Measurements from ENCODE around the gene PRDM16.

PRDM16 gene

GRCh38 chr1:3170561-3171453, 101.8 kb downstream of the PRDM16 start:
- no peak for DNase-seq

DNA sequence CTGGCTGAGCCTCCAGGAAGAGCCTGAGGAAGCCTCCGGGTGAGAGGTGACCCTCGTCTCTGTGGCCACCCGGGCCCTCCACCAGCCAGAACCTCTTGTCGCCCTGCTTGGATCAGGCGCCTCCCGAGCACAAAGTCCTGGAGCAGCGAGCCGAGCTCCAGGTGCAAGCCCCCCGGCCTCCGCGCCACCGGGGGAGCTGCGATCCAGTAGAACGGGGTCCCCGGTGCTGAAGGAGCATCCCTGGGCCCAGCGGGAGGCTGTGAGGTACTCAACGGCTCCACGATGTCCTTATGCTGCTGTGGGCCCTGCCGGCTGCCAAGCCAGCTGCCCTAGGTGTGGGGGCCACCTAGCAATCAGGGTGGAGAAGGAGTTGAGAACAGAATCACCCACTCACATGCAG, 102.8 kb downstream of the PRDM16 start:
- DNase-seq = no peak

GRCh38 chr1:3172431-3173380, 103.7 kb downstream of the PRDM16 start:
- DNase-seq = no peak

DNA sequence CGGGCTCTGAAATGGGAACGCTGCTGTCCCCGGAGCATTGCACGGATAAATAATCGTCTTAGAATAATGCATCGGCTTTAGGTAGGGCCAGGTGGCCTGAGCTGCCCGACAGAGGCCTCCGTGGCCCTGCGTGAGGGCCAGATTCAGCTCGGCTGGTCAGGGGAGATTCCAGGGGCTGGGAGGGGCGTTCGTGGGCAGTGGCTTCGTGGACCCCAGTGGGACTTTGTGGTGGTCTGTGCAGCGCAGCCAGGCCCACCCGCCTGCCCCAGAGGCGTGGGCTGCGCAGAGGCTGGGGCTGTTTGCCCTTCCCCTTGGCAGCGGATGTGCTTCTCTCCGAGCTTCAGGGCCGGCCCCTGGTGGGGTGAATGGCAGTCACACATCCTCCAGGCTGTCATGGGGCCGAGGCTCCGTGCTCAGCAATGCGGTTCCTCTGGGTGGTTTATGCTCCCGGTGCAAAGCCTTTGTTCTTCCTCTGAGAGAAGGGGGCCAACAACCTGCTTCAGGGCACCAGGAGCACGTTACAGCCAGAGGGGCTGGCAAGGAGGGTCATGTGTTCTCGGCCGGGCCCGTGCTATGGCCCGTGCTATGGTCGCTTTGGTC, 104.5 kb downstream of the PRDM16 start:
- DNase-seq = no peak

GRCh38 chr1:3174487-3175247, 105.7 kb downstream of the PRDM16 start:
- no peak for DNase-seq

DNA sequence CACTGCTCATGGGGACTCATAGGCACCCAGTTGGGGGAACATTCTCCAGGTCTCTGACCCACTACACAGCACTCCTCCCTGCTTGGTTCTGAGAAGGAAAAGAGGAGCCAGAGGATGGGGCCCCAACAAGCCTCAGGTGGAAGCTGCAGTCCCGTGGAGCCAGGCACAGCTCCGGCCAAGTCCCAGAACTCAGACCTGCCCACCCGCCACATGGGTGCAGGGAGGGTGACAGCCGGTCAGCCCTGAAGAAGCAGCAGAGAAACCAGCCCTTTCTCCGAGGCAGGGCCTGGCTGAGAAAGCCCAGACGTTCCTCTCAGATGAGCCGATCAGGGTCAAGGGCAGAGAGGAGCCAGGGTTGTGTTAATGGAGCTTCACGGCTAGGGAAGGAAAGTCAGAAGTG, 106.5 kb downstream of the PRDM16 start:
- no peak for DNase-seq

GRCh38 chr1:3176028-3176427, 107.0 kb downstream of the PRDM16 start:
- DNase-seq = no peak

DNA sequence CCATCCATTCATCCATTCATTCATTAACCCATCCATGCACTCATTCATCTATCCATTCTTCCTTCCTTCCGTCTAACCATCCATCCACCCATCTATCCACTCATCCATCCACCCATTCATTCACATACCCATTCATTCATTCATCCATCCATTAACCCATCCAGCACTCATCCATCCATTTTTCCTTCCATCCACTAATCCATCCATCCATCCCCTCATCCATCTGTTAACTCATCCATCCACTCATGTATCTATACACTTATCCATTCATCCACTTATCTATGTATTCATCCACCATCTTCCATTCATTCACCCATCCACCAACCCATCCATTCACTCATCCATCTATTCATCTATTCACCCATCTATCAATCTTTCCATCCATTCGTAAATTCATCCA, 107.8 kb downstream of the PRDM16 start:
- no peak for DNase-seq

DNA sequence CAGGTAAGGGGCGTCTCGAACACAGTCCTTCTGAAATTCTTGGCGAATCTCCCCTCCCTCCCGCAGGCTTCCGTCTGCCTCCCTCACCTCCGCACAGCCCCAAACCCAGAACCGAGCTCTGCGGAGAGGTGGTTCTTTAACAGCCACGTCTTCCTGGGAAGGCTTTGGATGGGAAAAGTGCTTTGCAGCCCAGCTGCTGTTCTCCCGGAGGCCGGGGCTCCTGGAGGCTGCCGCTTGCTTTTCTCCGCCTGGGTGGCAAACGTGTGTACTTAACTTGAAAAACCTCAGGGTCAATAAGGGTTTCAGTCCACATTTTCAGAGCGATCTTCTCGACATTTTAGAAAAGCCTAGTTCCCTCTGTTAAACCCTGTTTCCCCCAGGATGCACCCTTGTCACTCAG, 109.3 kb downstream of the PRDM16 start:
- no peak for DNase-seq

DNA sequence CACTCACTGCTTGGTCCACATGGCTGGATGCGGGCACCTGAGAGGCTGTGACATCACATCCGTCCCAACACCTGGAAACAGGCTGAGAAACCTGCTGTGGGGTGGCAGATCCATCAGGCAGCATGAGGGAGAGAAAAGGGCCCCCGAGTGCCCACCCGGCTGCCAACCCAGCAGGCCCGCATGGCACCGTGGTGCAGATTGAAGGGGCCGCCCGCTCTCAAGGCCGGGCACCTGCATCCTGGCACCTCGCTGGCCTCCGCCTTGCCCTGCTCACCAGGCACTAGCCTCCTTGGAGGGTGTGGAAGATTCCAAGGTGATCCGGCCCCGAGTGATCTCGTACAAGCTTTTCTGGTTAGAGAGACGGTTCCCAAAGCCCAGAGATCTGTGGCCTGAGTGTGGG, 110.5 kb downstream of the PRDM16 start:
- DNase-seq = no peak

DNA sequence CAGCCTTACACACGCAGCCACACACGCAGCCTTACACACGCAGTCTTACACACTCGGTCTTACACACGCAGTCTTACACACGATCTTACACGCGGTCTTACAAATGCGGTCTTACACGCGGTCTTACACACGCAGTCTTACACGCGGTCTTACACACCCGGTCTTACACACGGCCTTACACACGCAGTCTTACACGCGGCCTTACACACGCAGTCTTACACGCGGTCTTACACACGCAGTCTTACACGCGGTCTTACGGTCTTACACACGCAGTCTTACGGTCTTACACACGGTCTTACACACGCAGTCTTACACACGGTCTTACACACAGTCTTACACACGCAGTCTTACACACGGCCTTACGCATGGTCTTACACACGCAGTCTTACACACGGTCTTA, 111.9 kb downstream of the PRDM16 start:
- no peak for DNase-seq

GRCh38 chr1:3181956-3182355, 113.0 kb downstream of the PRDM16 start:
- no peak for DNase-seq

DNA sequence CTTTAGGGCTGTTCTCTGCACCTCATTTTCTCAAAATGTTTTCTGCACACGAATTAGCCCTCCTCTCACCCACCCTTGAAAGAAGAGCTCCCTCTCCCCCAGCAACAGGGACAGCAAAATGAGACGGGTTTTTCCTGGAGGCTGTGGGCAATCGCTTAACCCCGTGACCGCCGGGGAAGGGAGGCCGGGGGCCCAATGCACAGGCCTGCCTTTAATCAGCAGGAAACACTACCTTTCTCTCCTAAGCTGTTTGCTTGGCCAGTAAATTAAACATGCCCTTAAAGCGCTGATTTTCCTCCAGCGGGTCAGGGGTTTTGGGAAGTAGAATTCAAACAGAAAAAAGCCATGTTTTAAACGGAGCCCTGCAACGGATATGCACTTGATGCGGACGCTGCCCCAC, 114.4 kb downstream of the PRDM16 start:
- DNase-seq = no peak

- DNase-seq = no peak
Observed at GRCh38 chr1:3183813-3184212, 114.8 kb downstream of the PRDM16 start.

- no peak for DNase-seq
Observed at GRCh38 chr1:3184666-3185065, 115.7 kb downstream of the PRDM16 start.

- no peak for DNase-seq
Observed at GRCh38 chr1:3185896-3186525, 117.0 kb downstream of the PRDM16 start.

GRCh38 chr1:3186526-3186921, 117.5 kb downstream of the PRDM16 start:
- no peak for DNase-seq

- no peak for DNase-seq
Observed at GRCh38 chr1:3187415-3188149, 118.6 kb downstream of the PRDM16 start.

DNA sequence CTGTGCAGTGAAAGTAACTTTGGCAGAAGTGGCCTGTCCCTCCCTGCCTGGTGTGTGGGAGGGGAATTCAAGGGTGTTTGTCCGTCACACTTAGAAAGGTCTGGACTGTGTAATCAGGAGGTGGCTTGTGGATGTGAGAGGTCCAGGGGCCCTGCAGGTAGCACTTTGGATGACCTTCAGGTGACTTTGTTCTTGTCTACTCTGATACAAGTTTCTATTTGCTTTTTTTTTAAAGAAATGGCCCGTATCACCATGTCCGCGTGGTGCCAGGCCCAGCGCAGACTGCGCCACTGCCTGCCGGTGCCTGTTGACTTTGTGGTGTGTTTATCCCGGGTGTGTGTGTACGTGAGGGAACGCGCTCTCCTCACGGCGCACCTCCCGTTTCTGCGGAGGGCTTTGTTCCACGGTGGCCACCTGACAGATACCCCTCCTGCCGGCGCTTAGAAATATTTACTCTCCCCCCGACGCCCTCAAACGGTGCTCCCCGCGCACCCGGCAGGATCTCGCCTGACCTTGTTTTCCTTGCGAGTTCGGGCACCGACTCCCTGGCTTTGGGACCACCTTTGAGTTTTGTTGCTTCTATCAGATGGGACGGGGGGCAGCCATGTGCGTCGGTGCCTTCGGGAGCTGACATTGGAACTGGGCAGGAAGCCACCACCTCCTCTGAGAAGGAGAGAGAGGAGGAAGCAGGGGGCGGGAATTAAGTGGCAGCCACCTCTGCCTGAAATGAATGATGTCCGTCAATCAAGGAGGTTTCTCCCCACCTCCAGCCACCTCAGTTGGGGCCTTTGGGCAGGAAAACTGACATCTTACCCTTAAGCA, 119.4 kb downstream of the PRDM16 start:
- DNase-seq = no peak

- peak; percentile 42 for DNase-seq
Observed at GRCh38 chr1:3190256-3191041, 121.4 kb downstream of the PRDM16 start.
